ENCODE results near the gene GRAMD1B. TPM values are rescaled to one million over a fixed set of nuclear protein-coding genes. Genes with fewer than 3 reads are reported as not detected.

Gene GRAMD1B
- total RNA-seq, 1 donor from 2014 or later, result 15.0 TPM

GRCh38 chr11:123622576-123622975, 192.5 kb downstream of the GRAMD1B start:
- DNase-seq (no peak), ATAC-seq (ENCODE audit: low read depth) (no peak)
- no peaks in the 10 kb centered on the region for H3K36me3 Mint-ChIP-seq (ENCODE audit: low read depth)
- CTCF ChIA-PET, result no interaction called here
- intact Hi-C loops (cut with micrococcal nuclease), result no loop called here
- no peak for TF ChIP-seq CTCF (IDR thresholded peaks at IDR 0.05)
- H3K27me3 Mint-ChIP-seq, result no peaks in the 10 kb centered on the region
- no peak overlapping the region for H3K4me3 Mint-ChIP-seq
- H3K4me1 Mint-ChIP-seq, result no peaks in the 10 kb centered on the region
- no peaks in the 10 kb centered on the region for H3K9me3 Mint-ChIP-seq
- H3K27ac Mint-ChIP-seq, result no peak overlapping the region
- POLR2A ChIA-PET, result no interaction called here

- TF ChIP-seq CTCF (IDR thresholded peaks at IDR 0.05), result no peak
- Mint-ChIP-seq H3K27me3 (no peaks in the 10 kb centered on the region), H3K9me3 (no peaks in the 10 kb centered on the region), H3K36me3 (ENCODE audit: low read depth) (no peaks in the 10 kb centered on the region), H3K27ac (no peak overlapping the region), H3K4me1 (no peaks in the 10 kb centered on the region), H3K4me3 (no peak overlapping the region)
- ChIA-PET POLR2A (no interaction called here), CTCF (no interaction called here)
- intact Hi-C loops (cut with micrococcal nuclease), result no loop called here
- no peak for ATAC-seq (ENCODE audit: low read depth)
- no peak for DNase-seq
These were observed 194.9 kb downstream of the GRAMD1B start for GRCh38 chr11:123624974-123625373.

GRCh38 chr11:123628936-123629683, 199.0 kb downstream of the GRAMD1B start:
- intact Hi-C loops (cut with micrococcal nuclease), result no loop called here
- no peaks in the 10 kb centered on the region for H3K9me3 Mint-ChIP-seq
- no peaks in the 10 kb centered on the region for H3K4me1 Mint-ChIP-seq
- H3K4me3 Mint-ChIP-seq, result no peak overlapping the region
- no peak for DNase-seq
- ChIA-PET CTCF (no interaction called here), POLR2A (no interaction called here)
- no peak for ATAC-seq (ENCODE audit: low read depth)
- no peak for TF ChIP-seq CTCF (IDR thresholded peaks at IDR 0.05)
- no peaks in the 10 kb centered on the region for H3K36me3 Mint-ChIP-seq (ENCODE audit: low read depth)
- peaks cover 4% of the 10 kb centered on the region for H3K27me3 Mint-ChIP-seq
- no peak overlapping the region for H3K27ac Mint-ChIP-seq

GRCh38 chr11:123630126-123630608, 200.1 kb downstream of the GRAMD1B start:
- Mint-ChIP-seq H3K4me3 (no peak overlapping the region), H3K27ac (no peak overlapping the region), H3K27me3 (peaks cover 6% of the 10 kb centered on the region), H3K4me1 (no peaks in the 10 kb centered on the region), H3K36me3 (ENCODE audit: low read depth) (no peaks in the 10 kb centered on the region), H3K9me3 (no peaks in the 10 kb centered on the region)
- no peak for DNase-seq
- POLR2A ChIA-PET, result no interaction called here
- TF ChIP-seq CTCF (IDR thresholded peaks at IDR 0.05), result no peak
- CTCF ChIA-PET, result no interaction called here
- no peak for ATAC-seq (ENCODE audit: low read depth)
- intact Hi-C loops (cut with micrococcal nuclease), result loop anchor here (5.0 kb wide), 1 partner anchor 453 kb away; no protein-coding TSS in a partner anchor

GRCh38 chr11:123640029-123640428, 210.0 kb downstream of the GRAMD1B start:
- ATAC-seq (ENCODE audit: low read depth) (no peak), DNase-seq (no peak)
- H3K4me1 Mint-ChIP-seq, result peaks cover 3% of the 10 kb centered on the region
- H3K9me3 Mint-ChIP-seq, result no peaks in the 10 kb centered on the region
- H3K4me3 Mint-ChIP-seq, result no peak overlapping the region
- CTCF ChIA-PET, result interaction anchor here (9.2 kb wide), 1 partner anchor 68 kb away, joined by 89 read pairs; no protein-coding TSS in a partner anchor
- no peak for TF ChIP-seq CTCF (IDR thresholded peaks at IDR 0.05)
- peaks cover 29% of the 10 kb centered on the region for H3K27me3 Mint-ChIP-seq
- H3K36me3 Mint-ChIP-seq (ENCODE audit: low read depth), result no peaks in the 10 kb centered on the region
- POLR2A ChIA-PET, result no interaction called here
- no peak overlapping the region for H3K27ac Mint-ChIP-seq
- intact Hi-C loops (cut with micrococcal nuclease), result loop anchor here (10.0 kb wide), 1 partner anchor 945 kb away; no protein-coding TSS in a partner anchor

Data from activated B cell treated with CpG ODN at 0.5 μM for 24 hours (primary cell).